K562 (cell line): ENCODE measurements around the gene RCOR2. TPM values are rescaled to one million over a fixed set of nuclear protein-coding genes. Genes with fewer than 3 reads are reported as not detected.
"Not testable (repeated sequence)": the region's sequence is repeated elsewhere in the genome, so short reads cannot be mapped to it uniquely, and the experiment has no call there.

Experiments
- ATAC-seq: fragments of 200-7000 bp; cut with Tn5 transposase; 3 replicates; pipeline ENCODE4 v1.9.1; 2020; ENCODE audit warnings: moderate library complexity
- BruUV-seq: library from RNA; stranded (reverse); fragments of 400-500 nt; replicated peaks from 2 replicates; lab custom pipeline; 2021; lab: Mats Ljungman, UMichigan
- CTCF ChIA-PET: fragments of 300-600 bp; formaldehyde crosslinking; extraction: SDS; loops from one replicate; lab custom pipeline; 2021; ENCODE audit warnings: low intra/inter-chr PET ratio; lab: Yijun Ruan, JAX
- POLR2A ChIA-PET: fragments of 300-600, 350-650 bp; sonication (Branson Sonifier 250); formaldehyde crosslinking; extraction: SDS; loops from one replicate; lab custom pipeline; 2021; ENCODE audit warnings: antibody characterized with exemption, inconsistent platforms; lab: Yijun Ruan, JAX
- DNase-seq, 4 experiments: peaks; one replicate each; pipeline versions ENCODE4 v3.0.0 to v3.0.0-alpha.2; 2011 to 2018; ENCODE audit warnings: low spot score in 3 of 4, mixed read lengths in 3 of 4; ENCODE audit errors: extremely low read depth in 1 of 4
- FAIRE-seq: peaks from 2 replicates; lab custom pipeline; 2011; peaks lifted over from hg19 to GRCh38; lab: Jason Lieb, UNC
- H2AFZ ChIP-seq: 2 replicates; pipeline ENCODE4 v1.6.0; 2011; ENCODE audit warnings: low read depth, low read length, control low read depth, inconsistent platforms
- H3K27ac ChIP-seq: fragments of 200-600 bp; 3 replicates; pipeline ENCODE4 v1.8.0; 2011; ENCODE audit warnings: low read depth, mild to moderate bottlenecking, control low read depth, inconsistent platforms, low read length, moderate library complexity, mixed read lengths; ENCODE audit errors: extremely low read depth
- H3K27me3 ChIP-seq, 2 experiments: fragments of 300-600 bp in 1 of 2; 2 replicates in 1 of 2; 3 replicates in 1 of 2; pipeline versions ENCODE4 v1.6.0 to v1.8.0; 2011; ENCODE audit warnings: inconsistent platforms in 2 of 2, low read length in 2 of 2, mild to moderate bottlenecking in 1 of 2, mixed read lengths in 1 of 2, moderate library complexity in 1 of 2; ENCODE audit not compliant: control insufficient read depth in 2 of 2, insufficient read depth in 2 of 2
- H3K36me3 ChIP-seq: fragments of 300-600 bp; 3 replicates; pipeline ENCODE4 v1.8.0; 2011; ENCODE audit warnings: mild to moderate bottlenecking, low read length, inconsistent platforms; ENCODE audit not compliant: control insufficient read depth, insufficient read depth
- H3K4me1 ChIP-seq, 2 experiments: fragments of 200-600 bp in 1 of 2; replicated peaks in 1 of 2; 2 replicates in 1 of 2; 3 replicates in 1 of 2; pipeline versions ENCODE4 v1.5.1 to v1.8.0; 2011; ENCODE audit warnings: inconsistent platforms in 2 of 2, low read length in 2 of 2, mild to moderate bottlenecking in 1 of 2, mixed read lengths in 1 of 2, moderate library complexity in 1 of 2; ENCODE audit not compliant: control insufficient read depth in 2 of 2, insufficient read depth in 2 of 2
- H3K4me2 ChIP-seq: 2 replicates; pipeline ENCODE4 v1.6.1; 2011; ENCODE audit warnings: low read length, control low read depth, inconsistent platforms, mixed read lengths; ENCODE audit not compliant: insufficient read depth
- H3K4me3 ChIP-seq: fragments of 200-600 bp; sonication (generic), shearing (Covaris generic); 2 replicates; pipeline ENCODE4 v1.5.1; 2016; ENCODE audit warnings: control low read depth, inconsistent platforms
- H3K79me2 ChIP-seq: fragments of 200-600 bp; 3 replicates; pipeline ENCODE4 v1.8.0; 2011; ENCODE audit warnings: low read length, inconsistent platforms; ENCODE audit not compliant: control insufficient read depth, insufficient read depth
- H3K9ac ChIP-seq, 2 experiments: 2 replicates each; pipeline versions ENCODE4 v1.6.0 to v1.6.1; 2011; ENCODE audit warnings: low read depth in 2 of 2, low read length in 2 of 2, control low read depth in 1 of 2, inconsistent platforms in 1 of 2, mild to moderate bottlenecking in 1 of 2, mixed read lengths in 1 of 2; ENCODE audit not compliant: insufficient read depth in 1 of 2
- H3K9me1 ChIP-seq: one replicate; pipeline ENCODE4 v1.6.0; 2011; ENCODE audit warnings: inconsistent platforms, mild to moderate bottlenecking, low read length, moderate library complexity; ENCODE audit not compliant: control insufficient read depth, insufficient read depth
- H3K9me3 ChIP-seq: replicated peaks from 2 replicates; pipeline ENCODE4 v1.5.1; 2011; ENCODE audit warnings: low read depth, low read length, inconsistent platforms; ENCODE audit not compliant: control insufficient read depth, insufficient read depth
- H4K20me1 ChIP-seq: replicated peaks from 2 replicates; pipeline ENCODE4 v1.6.1; 2011; ENCODE audit warnings: low read length, inconsistent platforms, mixed read lengths; ENCODE audit not compliant: control insufficient read depth, insufficient read depth
- BCL6 ChIP-seq: fragments of 250-450 bp; sonication (Bioruptor Pico); IDR thresholded peaks from 2 replicates; pipeline ENCODE4 v1.4.0; 2020
- CHCHD3 ChIP-seq: fragments of 250-450 bp; sonication (Bioruptor Pico); IDR thresholded peaks from 2 replicates; pipeline ENCODE4 v2.1.2; 2022; ENCODE audit warnings: mild to moderate bottlenecking
- SUPT5H ChIP-seq: fragments of 450-650 bp; IDR thresholded peaks from 2 replicates; pipeline ENCODE4 v1.6.1; 2016
- ZFX ChIP-seq: sonication (generic); formaldehyde crosslinking; IDR thresholded peaks from 2 replicates; pipeline ENCODE4 v1.8.0; 2022; ENCODE audit warnings: mild to moderate bottlenecking, missing genetic modification reagents, moderate library complexity
- ZNF436 ChIP-seq: fragments of 250-450, 450-650 bp; sonication (Bioruptor Pico); formaldehyde crosslinking; IDR thresholded peaks from 2 replicates; pipeline ENCODE4 v1.7.0; 2020; ENCODE audit warnings: mild to moderate bottlenecking
- whole genome bisulfite sequencing: fragments of 100-300 bp; shearing (Covaris generic); methylation state at CpG from one replicate; pipeline ENCODE4 v1.1.6; 2016; ENCODE audit warnings: low coverage, mixed read lengths; ENCODE audit not compliant: insufficient coverage; ENCODE audit errors: missing lambda C conversion rate; 5-methylcytosine and 5-hydroxymethylcytosine counted together
- in situ Hi-C: fragments of 300-500 bp; cut with MboI; formaldehyde crosslinking; loops from 4 replicates; pipeline ENCODE4 v1.15.0; 2018; ENCODE audit warnings: inconsistent platforms, mixed read lengths
- intact Hi-C: fragments of 100-400 bp; cut with micrococcal nuclease; formaldehyde crosslinking; loops from 2 replicates; pipeline ENCODE4 v1.14.2; 2022
- polyA plus RNA-seq, 8 experiments: library from polyadenylated mRNA; depleted of rRNA in 4 of 8; stranded (reverse) in 5 of 8; unstranded in 3 of 8; fragments of >200 nt; fragmentation: Nextera tagmentation in 2 of 8; fragmentation: Illumina TruSeq in 1 of 8; extraction: Ambion mirVana in 2 of 8; extraction: Trizol in 1 of 8; gene quantifications; 2 replicates each; pipeline versions ENCODE4 v1.2.1 to v1.2.3, GENCODE V29; 2011 to 2014; ENCODE audit warnings: inconsistent platforms in 1 of 8, missing spikeins in 1 of 8
- total RNA-seq, 7 experiments: library from RNA; depleted of rRNA in 6 of 7; stranded (reverse); fragments of >200 nt in 6 of 7; fragmentation: Illumina TruSeq in 2 of 7; extraction: Trizol in 2 of 7; gene quantifications; 2 replicates each; pipeline versions ENCODE4 v1.2.1 to v1.2.3, GENCODE V29; 2011 to 2021; ENCODE audit warnings: low replicate concordance in 1 of 7
- TF ChIP-seq, protein P1 (sequence below), 2 experiments: fragments of 450-650 bp; IDR thresholded peaks; 2 replicates each; pipeline ENCODE4 v1.6.1; 2018; ENCODE audit warnings: mild to moderate bottlenecking in 2 of 2, low read depth in 1 of 2; ENCODE audit not compliant: partially characterized antibody in 2 of 2
- TF ChIP-seq, protein P2 (sequence below): sonication (generic); formaldehyde crosslinking; IDR thresholded peaks from 2 replicates; pipeline ENCODE4 v1.8.0; 2022; ENCODE audit warnings: mild to moderate bottlenecking, missing genetic modification reagents

Gene RCOR2
- total and polyA plus RNA-seq, 9 of the 15 experiments (the other 6 are each of a cell fraction or from before 2014, with no cell fraction given), result 0.04 to 6.5 (median 2.5) TPM; not detected in 1

DNA sequence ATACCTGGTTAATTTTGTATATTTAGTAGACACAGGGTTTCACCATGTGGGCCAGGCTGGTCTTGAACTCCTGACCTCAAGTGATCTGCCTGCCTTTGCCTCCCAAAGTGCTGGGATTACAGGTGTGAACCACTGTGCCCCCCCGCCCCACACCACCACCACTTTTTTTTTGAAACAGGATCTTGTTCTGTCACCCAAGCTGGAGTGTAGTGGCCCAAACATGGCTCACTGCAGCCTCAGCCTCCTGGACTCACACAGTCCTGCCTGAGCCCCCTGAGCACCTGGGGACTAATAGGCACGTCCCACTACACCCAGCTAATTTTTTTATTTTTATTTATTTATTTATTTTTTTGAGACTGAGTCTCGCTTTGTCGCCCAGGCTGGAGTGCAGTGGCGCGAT lies 53.3 kb downstream of the RCOR2 start:
- H3K4me2 ChIP-seq, H3K27me3 ChIP-seq, DNase-seq, FAIRE-seq, H2AFZ ChIP-seq, CTCF ChIA-PET, H3K27ac ChIP-seq, in situ Hi-C loops, H3K4me3 ChIP-seq, H4K20me1 ChIP-seq, intact Hi-C loops, H3K9ac ChIP-seq, H3K9me3 ChIP-seq, BruUV-seq, H3K9me1 ChIP-seq, ATAC-seq: not testable (repeated sequence)
- peaks cover 45% of the 10 kb centered on the region; the same call in 2 of the 3 replicates for H3K36me3 ChIP-seq
- POLR2A ChIA-PET, result interaction anchor here (1.4 kb wide), 1 partner anchor 9 kb away, joined by 4 read pairs; no protein-coding TSS in a partner anchor
- 97% methylated on average over 6 of the region's 6 CpGs for WGBS
- H3K4me1 ChIP-seq, result peaks cover 2 to 10% of the 10 kb centered on the region in 2 experiments; a peak in 4 of 5 replicates
- H3K79me2 ChIP-seq, result peaks cover 55% of the 10 kb centered on the region

DNA sequence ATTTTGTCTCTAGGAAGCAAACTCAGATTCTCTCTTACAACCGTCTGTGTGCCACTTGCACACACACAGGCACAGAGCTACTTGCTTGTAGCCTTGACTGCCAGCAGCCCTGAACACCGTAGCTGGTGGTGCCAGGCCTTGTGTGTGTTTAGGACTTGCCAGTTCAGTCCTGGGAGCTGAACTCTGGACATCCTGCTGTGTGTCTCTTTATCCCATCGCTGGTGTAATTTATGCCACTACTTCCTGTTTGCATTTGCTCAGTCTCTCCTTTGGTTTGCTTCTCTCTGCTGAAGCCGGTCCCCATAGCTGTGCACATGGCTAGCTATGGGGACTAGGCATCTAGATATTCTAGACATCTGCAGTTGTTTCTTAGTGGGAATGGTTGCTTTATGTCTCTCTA lies 54.0 kb downstream of the RCOR2 start:
- no TSS peak for BruUV-seq
- TF ChIP-seq, protein P1, sequence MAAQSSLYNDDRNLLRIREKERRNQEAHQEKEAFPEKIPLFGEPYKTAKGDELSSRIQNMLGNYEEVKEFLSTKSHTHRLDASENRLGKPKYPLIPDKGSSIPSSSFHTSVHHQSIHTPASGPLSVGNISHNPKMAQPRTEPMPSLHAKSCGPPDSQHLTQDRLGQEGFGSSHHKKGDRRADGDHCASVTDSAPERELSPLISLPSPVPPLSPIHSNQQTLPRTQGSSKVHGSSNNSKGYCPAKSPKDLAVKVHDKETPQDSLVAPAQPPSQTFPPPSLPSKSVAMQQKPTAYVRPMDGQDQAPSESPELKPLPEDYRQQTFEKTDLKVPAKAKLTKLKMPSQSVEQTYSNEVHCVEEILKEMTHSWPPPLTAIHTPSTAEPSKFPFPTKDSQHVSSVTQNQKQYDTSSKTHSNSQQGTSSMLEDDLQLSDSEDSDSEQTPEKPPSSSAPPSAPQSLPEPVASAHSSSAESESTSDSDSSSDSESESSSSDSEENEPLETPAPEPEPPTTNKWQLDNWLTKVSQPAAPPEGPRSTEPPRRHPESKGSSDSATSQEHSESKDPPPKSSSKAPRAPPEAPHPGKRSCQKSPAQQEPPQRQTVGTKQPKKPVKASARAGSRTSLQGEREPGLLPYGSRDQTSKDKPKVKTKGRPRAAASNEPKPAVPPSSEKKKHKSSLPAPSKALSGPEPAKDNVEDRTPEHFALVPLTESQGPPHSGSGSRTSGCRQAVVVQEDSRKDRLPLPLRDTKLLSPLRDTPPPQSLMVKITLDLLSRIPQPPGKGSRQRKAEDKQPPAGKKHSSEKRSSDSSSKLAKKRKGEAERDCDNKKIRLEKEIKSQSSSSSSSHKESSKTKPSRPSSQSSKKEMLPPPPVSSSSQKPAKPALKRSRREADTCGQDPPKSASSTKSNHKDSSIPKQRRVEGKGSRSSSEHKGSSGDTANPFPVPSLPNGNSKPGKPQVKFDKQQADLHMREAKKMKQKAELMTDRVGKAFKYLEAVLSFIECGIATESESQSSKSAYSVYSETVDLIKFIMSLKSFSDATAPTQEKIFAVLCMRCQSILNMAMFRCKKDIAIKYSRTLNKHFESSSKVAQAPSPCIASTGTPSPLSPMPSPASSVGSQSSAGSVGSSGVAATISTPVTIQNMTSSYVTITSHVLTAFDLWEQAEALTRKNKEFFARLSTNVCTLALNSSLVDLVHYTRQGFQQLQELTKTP (IDR thresholded peaks at IDR 0.05; ENCODE audit: low read depth in 1 of 2, partially characterized antibody in 2 of 2), result no peak
- TF ChIP-seq ZFX (CRISPR knock-in tag) (no peak), ZNF436 (no peak), SUPT5H (no peak), CHCHD3 (CRISPR knock-in tag) (no peak), BCL6 (CRISPR knock-in tag) (no peak)
- TF ChIP-seq, protein P2, sequence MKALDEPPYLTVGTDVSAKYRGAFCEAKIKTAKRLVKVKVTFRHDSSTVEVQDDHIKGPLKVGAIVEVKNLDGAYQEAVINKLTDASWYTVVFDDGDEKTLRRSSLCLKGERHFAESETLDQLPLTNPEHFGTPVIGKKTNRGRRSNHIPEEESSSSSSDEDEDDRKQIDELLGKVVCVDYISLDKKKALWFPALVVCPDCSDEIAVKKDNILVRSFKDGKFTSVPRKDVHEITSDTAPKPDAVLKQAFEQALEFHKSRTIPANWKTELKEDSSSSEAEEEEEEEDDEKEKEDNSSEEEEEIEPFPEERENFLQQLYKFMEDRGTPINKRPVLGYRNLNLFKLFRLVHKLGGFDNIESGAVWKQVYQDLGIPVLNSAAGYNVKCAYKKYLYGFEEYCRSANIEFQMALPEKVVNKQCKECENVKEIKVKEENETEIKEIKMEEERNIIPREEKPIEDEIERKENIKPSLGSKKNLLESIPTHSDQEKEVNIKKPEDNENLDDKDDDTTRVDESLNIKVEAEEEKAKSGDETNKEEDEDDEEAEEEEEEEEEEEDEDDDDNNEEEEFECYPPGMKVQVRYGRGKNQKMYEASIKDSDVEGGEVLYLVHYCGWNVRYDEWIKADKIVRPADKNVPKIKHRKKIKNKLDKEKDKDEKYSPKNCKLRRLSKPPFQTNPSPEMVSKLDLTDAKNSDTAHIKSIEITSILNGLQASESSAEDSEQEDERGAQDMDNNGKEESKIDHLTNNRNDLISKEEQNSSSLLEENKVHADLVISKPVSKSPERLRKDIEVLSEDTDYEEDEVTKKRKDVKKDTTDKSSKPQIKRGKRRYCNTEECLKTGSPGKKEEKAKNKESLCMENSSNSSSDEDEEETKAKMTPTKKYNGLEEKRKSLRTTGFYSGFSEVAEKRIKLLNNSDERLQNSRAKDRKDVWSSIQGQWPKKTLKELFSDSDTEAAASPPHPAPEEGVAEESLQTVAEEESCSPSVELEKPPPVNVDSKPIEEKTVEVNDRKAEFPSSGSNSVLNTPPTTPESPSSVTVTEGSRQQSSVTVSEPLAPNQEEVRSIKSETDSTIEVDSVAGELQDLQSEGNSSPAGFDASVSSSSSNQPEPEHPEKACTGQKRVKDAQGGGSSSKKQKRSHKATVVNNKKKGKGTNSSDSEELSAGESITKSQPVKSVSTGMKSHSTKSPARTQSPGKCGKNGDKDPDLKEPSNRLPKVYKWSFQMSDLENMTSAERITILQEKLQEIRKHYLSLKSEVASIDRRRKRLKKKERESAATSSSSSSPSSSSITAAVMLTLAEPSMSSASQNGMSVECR, result no peak

More for the DNA sequence above, 54.0 kb downstream of the RCOR2 start:
- no peak overlapping the region for H3K9ac ChIP-seq
- intact Hi-C loops, result no loop called here
- no peak overlapping the region for H3K4me2 ChIP-seq
- no peak for ATAC-seq
- H2AFZ ChIP-seq, result no peak overlapping the region
- 0 out of 2 replicates have a peak, but pooled peaks cover 4% of the 10 kb centered on the region for H4K20me1 ChIP-seq
- no peak for DNase-seq
- no peak for FAIRE-seq
- 70% methylated on average over 4 of the region's 4 CpGs for WGBS
- peaks cover 53% of the 10 kb centered on the region for H3K79me2 ChIP-seq
- no peaks in the 10 kb centered on the region for H3K9me3 ChIP-seq
- H3K4me1 ChIP-seq, result peaks cover 7 to 13% of the 10 kb centered on the region in 2 experiments; a peak in 4 of 5 replicates
- no peak overlapping the region for H3K4me3 ChIP-seq
- H3K36me3 ChIP-seq, result peaks cover 39% of the 10 kb centered on the region; the same call in 2 of the 3 replicates
- H3K9me1 ChIP-seq, result no peaks in the 10 kb centered on the region
- in situ Hi-C loops, result no loop called here
- no peaks in the 10 kb centered on the region for H3K27me3 ChIP-seq
- no peak overlapping the region for H3K27ac ChIP-seq
- ChIA-PET CTCF (no interaction called here), POLR2A (interaction anchor here (0.5 to 1.4 kb wide), 4 partner anchors 8 to 96 kb away, joined by 3 to 6 read pairs (median 4); no protein-coding TSS in a partner anchor)
